K562 (cell line): Measurements from ENCODE around the gene MYO18A. TPM values are rescaled to one million over a fixed set of nuclear protein-coding genes. Genes with fewer than 3 reads are reported as not detected.

Source experiments
- ATAC-seq: fragments of 200-7000 bp; cut with Tn5 transposase; 3 replicates; pipeline ENCODE4 v1.9.1; 2020; ENCODE audit warnings: moderate library complexity
- BruUV-seq: library from RNA; stranded (reverse); fragments of 400-500 nt; replicated peaks from 2 replicates; lab custom pipeline; 2021; lab: Mats Ljungman, UMichigan
- CTCF ChIA-PET: fragments of 300-600 bp; formaldehyde crosslinking; extraction: SDS; loops from one replicate; lab custom pipeline; 2021; ENCODE audit warnings: low intra/inter-chr PET ratio; lab: Yijun Ruan, JAX
- POLR2A ChIA-PET: fragments of 300-600, 350-650 bp; sonication (Branson Sonifier 250); formaldehyde crosslinking; extraction: SDS; loops from one replicate; lab custom pipeline; 2021; ENCODE audit warnings: antibody characterized with exemption, inconsistent platforms; lab: Yijun Ruan, JAX
- DNase-seq, 4 experiments: peaks; one replicate each; pipeline versions ENCODE4 v3.0.0 to v3.0.0-alpha.2; 2011 to 2018; ENCODE audit warnings: low spot score in 3 of 4, mixed read lengths in 3 of 4; ENCODE audit errors: extremely low read depth in 1 of 4
- FAIRE-seq: peaks from 2 replicates; lab custom pipeline; 2011; peaks lifted over from hg19 to GRCh38; lab: Jason Lieb, UNC
- H2AFZ ChIP-seq: 2 replicates; pipeline ENCODE4 v1.6.0; 2011; ENCODE audit warnings: low read depth, low read length, control low read depth, inconsistent platforms
- H3K27ac ChIP-seq: fragments of 200-600 bp; 3 replicates; pipeline ENCODE4 v1.8.0; 2011; ENCODE audit warnings: low read depth, mild to moderate bottlenecking, control low read depth, inconsistent platforms, low read length, moderate library complexity, mixed read lengths; ENCODE audit errors: extremely low read depth
- H3K27me3 ChIP-seq, 2 experiments: fragments of 300-600 bp in 1 of 2; 2 replicates in 1 of 2; 3 replicates in 1 of 2; pipeline versions ENCODE4 v1.6.0 to v1.8.0; 2011; ENCODE audit warnings: inconsistent platforms in 2 of 2, low read length in 2 of 2, mild to moderate bottlenecking in 1 of 2, mixed read lengths in 1 of 2, moderate library complexity in 1 of 2; ENCODE audit not compliant: control insufficient read depth in 2 of 2, insufficient read depth in 2 of 2
- H3K36me3 ChIP-seq: fragments of 300-600 bp; 3 replicates; pipeline ENCODE4 v1.8.0; 2011; ENCODE audit warnings: mild to moderate bottlenecking, low read length, inconsistent platforms; ENCODE audit not compliant: control insufficient read depth, insufficient read depth
- H3K4me1 ChIP-seq, 2 experiments: fragments of 200-600 bp in 1 of 2; replicated peaks in 1 of 2; 2 replicates in 1 of 2; 3 replicates in 1 of 2; pipeline versions ENCODE4 v1.5.1 to v1.8.0; 2011; ENCODE audit warnings: inconsistent platforms in 2 of 2, low read length in 2 of 2, mild to moderate bottlenecking in 1 of 2, mixed read lengths in 1 of 2, moderate library complexity in 1 of 2; ENCODE audit not compliant: control insufficient read depth in 2 of 2, insufficient read depth in 2 of 2
- H3K4me2 ChIP-seq: 2 replicates; pipeline ENCODE4 v1.6.1; 2011; ENCODE audit warnings: low read length, control low read depth, inconsistent platforms, mixed read lengths; ENCODE audit not compliant: insufficient read depth
- H3K4me3 ChIP-seq: fragments of 200-600 bp; sonication (generic), shearing (Covaris generic); 2 replicates; pipeline ENCODE4 v1.5.1; 2016; ENCODE audit warnings: control low read depth, inconsistent platforms
- H3K79me2 ChIP-seq: fragments of 200-600 bp; 3 replicates; pipeline ENCODE4 v1.8.0; 2011; ENCODE audit warnings: low read length, inconsistent platforms; ENCODE audit not compliant: control insufficient read depth, insufficient read depth
- H3K9ac ChIP-seq, 2 experiments: 2 replicates each; pipeline versions ENCODE4 v1.6.0 to v1.6.1; 2011; ENCODE audit warnings: low read depth in 2 of 2, low read length in 2 of 2, control low read depth in 1 of 2, inconsistent platforms in 1 of 2, mild to moderate bottlenecking in 1 of 2, mixed read lengths in 1 of 2; ENCODE audit not compliant: insufficient read depth in 1 of 2
- H3K9me1 ChIP-seq: one replicate; pipeline ENCODE4 v1.6.0; 2011; ENCODE audit warnings: inconsistent platforms, mild to moderate bottlenecking, low read length, moderate library complexity; ENCODE audit not compliant: control insufficient read depth, insufficient read depth
- H3K9me3 ChIP-seq: replicated peaks from 2 replicates; pipeline ENCODE4 v1.5.1; 2011; ENCODE audit warnings: low read depth, low read length, inconsistent platforms; ENCODE audit not compliant: control insufficient read depth, insufficient read depth
- H4K20me1 ChIP-seq: replicated peaks from 2 replicates; pipeline ENCODE4 v1.6.1; 2011; ENCODE audit warnings: low read length, inconsistent platforms, mixed read lengths; ENCODE audit not compliant: control insufficient read depth, insufficient read depth
- NR0B1 ChIP-seq: fragments of 450-650 bp; IDR thresholded peaks from one replicate; pipeline ENCODE4 v1.6.1; 2018; ENCODE audit warnings: mild to moderate bottlenecking, moderate library complexity; ENCODE audit not compliant: partially characterized antibody
- POLR2G ChIP-seq: fragments of 200-400 bp; formaldehyde crosslinking; IDR thresholded peaks from 2 replicates; pipeline ENCODE4 v1.6.1; 2017; ENCODE audit warnings: low read depth, mild to moderate bottlenecking, antibody characterized with exemption, low read length, moderate library complexity
- RBFOX2 ChIP-seq: fragments of 200-400 bp; formaldehyde crosslinking; IDR thresholded peaks from 2 replicates; pipeline ENCODE4 v1.6.1; 2017; ENCODE audit warnings: low read depth, mild to moderate bottlenecking, low read length, moderate library complexity
- RBM34 ChIP-seq: fragments of 200-400 bp; formaldehyde crosslinking; IDR thresholded peaks from 2 replicates; pipeline ENCODE4 v1.6.1; 2018; ENCODE audit warnings: low read length, borderline replicate concordance; ENCODE audit not compliant: insufficient read depth
- ZNF609 ChIP-seq: sonication (generic); formaldehyde crosslinking; IDR thresholded peaks from 2 replicates; pipeline ENCODE4 v1.8.1; 2023; ENCODE audit warnings: missing genetic modification reagents, mild to moderate bottlenecking, borderline replicate concordance
- WGBS: fragments of 100-300 bp; shearing (Covaris generic); methylation state at CpG from one replicate; pipeline ENCODE4 v1.1.6; 2016; ENCODE audit warnings: low coverage, mixed read lengths; ENCODE audit not compliant: insufficient coverage; ENCODE audit errors: missing lambda C conversion rate; 5-methylcytosine and 5-hydroxymethylcytosine counted together
- in situ Hi-C: fragments of 300-500 bp; cut with MboI; formaldehyde crosslinking; loops from 4 replicates; pipeline ENCODE4 v1.15.0; 2018; ENCODE audit warnings: inconsistent platforms, mixed read lengths
- intact Hi-C: fragments of 100-400 bp; cut with micrococcal nuclease; formaldehyde crosslinking; loops from 2 replicates; pipeline ENCODE4 v1.14.2; 2022
- polyA plus RNA-seq, 8 experiments: library from polyadenylated mRNA; depleted of rRNA in 4 of 8; stranded (reverse) in 5 of 8; unstranded in 3 of 8; fragments of >200 nt; fragmentation: Nextera tagmentation in 2 of 8; fragmentation: Illumina TruSeq in 1 of 8; extraction: Ambion mirVana in 2 of 8; extraction: Trizol in 1 of 8; gene quantifications; 2 replicates each; pipeline versions ENCODE4 v1.2.1 to v1.2.3, GENCODE V29; 2011 to 2014; ENCODE audit warnings: inconsistent platforms in 1 of 8, missing spikeins in 1 of 8
- total RNA-seq, 7 experiments: library from RNA; depleted of rRNA in 6 of 7; stranded (reverse); fragments of >200 nt in 6 of 7; fragmentation: Illumina TruSeq in 2 of 7; extraction: Trizol in 2 of 7; gene quantifications; 2 replicates each; pipeline versions ENCODE4 v1.2.1 to v1.2.3, GENCODE V29; 2011 to 2021; ENCODE audit warnings: low replicate concordance in 1 of 7

Gene MYO18A
- total and polyA plus RNA-seq, 9 of the 15 experiments (the other 6 are each of a cell fraction or from before 2014, with no cell fraction given), result 2.5 to 65.4 (median 17.1) TPM

GRCh38 chr17:29089601-29090044 lies 90.6 kb downstream of the MYO18A start:
- in situ Hi-C loops, result no loop called here
- intact Hi-C loops, result no loop called here
- H3K9me1 ChIP-seq, result peaks cover 2% of the 10 kb centered on the region
- H3K9me3 ChIP-seq, result no peaks in the 10 kb centered on the region
- H3K4me2 ChIP-seq, result no peak overlapping the region
- WGBS, result 90% methylated on average over 16 of the region's 20 CpGs
- FAIRE-seq, result no peak
- no peak overlapping the region for H3K4me3 ChIP-seq
- no peaks in the 10 kb centered on the region for H3K79me2 ChIP-seq
- peaks cover 0 to 8% of the 10 kb centered on the region in 2 experiments; a peak in 2 of 5 replicates for H3K4me1 ChIP-seq
- H4K20me1 ChIP-seq, result no peaks in the 10 kb centered on the region
- no peak for TF ChIP-seq POLR2G
- TF ChIP-seq RBM34, result no peak
- TF ChIP-seq NR0B1, result no peak
- TF ChIP-seq ZNF609, result no peak
- no peak for TF ChIP-seq RBFOX2
- TF ChIP-seq, all 486 proteins: peak for 0
- no peak overlapping the region for H3K27ac ChIP-seq
- ChIA-PET POLR2A (interaction anchor here (0.7 kb wide), 2 partner anchors 8 to 10 kb away, joined by 3 read pairs; no protein-coding TSS in a partner anchor), CTCF (no interaction called here)
- H2AFZ ChIP-seq, result no peak overlapping the region
- H3K9ac ChIP-seq, result peak overlapping the region in 1 of 2 experiments; percentile 58; a peak in 2 of 4 replicates
- ATAC-seq (no peak), DNase-seq (no peak)
- H3K36me3 ChIP-seq, result peaks cover 90% of the 10 kb centered on the region; the same call in 2 of the 3 replicates
- BruUV-seq, result no TSS peak
- H3K27me3 ChIP-seq, result no peaks in the 10 kb centered on the region
